IPS-NIHi7 (cell line): Measurements from ENCODE around the gene ARL6IP5.

Experiments
- DNase-seq: peaks from one replicate; pipeline ENCODE4 v3.0.0; 2012; ENCODE audit warnings: mixed read lengths; ENCODE audit errors: extremely low spot score

The ARL6IP5 gene

DNA sequence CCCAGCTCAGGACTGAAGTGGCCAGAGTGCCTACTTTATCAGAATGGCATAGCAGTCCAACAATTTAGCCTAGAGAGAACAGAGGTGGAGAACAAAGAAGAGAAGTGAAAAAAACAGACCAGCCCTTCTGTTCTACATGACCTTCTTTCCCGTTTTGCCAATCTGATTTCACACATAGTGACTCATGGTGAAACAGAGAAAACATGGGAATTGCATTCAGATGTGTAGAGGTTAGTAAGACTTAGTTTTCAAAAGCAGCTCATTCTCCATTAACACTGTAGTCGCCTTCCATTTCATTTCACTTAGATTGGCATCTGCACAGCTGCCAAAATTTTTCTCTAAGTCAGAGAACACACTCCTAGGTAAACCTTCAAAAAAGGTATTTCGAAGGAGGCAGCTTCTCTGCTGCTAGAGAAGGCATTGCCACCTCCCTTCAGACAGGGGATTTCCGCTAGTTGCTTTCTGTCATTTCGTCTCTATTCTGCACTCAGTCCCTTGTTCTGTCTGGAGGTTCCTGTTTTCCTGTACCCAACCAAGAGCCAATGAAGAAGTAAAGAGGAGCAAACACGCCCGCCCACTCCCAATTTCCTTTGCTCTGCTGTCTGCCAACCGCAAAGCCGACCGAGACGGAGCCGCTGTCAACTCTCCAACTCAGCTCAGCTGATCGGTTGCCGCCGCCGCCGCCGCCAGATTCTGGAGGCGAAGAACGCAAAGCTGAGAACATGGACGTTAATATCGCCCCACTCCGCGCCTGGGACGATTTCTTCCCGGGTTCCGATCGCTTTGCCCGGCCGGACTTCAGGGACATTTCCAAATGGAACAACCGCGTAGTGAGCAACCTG is at the start of gene ARL6IP5:
Gene ARL6IP5 (plus strand): TSS at position 612 of the 842 bp plus-strand sequence. CDS start 111 bp downstream, at position 723.
- DNase-seq = peak; percentile 83

DNA sequence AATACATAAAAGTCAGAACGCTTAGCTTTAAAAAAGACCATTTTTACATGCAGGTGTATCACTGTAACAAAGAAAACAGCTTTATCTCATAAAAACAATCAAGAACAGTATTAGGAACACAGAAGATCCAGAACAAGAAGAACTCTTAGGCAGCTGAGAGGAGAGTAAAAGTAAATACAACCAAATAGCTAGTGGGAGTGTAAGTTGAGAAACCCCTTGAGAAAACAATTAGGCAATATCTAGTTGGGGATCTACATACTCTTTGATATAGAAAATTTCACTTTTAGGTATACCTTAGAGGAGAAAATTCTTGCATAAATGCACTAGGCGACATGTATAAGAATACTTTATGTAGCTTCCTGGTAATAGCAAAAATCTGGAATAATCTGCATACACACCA is 40.1 kb upstream of the ARL6IP5 start:
- DNase-seq = no peak

- no peak for DNase-seq
Observed at GRCh38 chr3:69048990-69049389, 35.7 kb upstream of the ARL6IP5 start.

DNA sequence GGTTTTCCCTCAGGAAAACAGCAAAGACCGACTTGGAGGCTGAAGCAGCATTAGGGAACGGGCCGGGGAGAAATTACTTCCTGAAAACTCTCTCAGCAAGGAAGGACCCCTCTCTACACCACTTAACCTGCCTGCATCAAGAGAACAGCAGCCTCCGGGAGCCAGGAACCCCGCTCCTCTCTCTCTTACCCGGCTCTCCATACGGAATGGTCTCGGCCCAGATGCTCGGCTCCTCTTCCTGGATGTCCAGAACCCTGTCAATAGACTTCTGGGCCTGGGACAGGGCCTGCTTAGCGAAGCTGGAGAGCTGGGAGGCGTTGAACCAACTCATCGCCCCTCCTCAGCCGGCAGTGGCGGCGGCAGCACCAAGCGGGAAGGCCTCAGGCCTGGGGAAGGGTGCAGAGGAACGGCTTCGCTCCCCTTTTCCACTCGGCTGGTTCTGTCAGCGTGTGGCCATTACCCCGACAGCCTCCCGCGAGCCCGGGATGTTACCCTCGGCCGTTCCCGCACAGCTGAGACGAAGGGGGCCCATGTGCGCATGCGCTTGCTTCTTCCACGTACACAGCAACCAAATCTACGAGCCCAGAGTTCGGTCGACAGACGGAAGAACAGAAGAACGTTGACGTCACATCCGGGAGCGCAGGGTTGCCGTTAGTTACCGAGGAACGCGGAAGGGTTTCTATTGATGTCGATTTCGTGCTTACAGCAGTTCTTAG is 32.8 kb upstream of the ARL6IP5 start, which contains the start of gene TMF1:
Gene TMF1 (minus strand): TSS at position 578 of the 716 bp plus-strand sequence. CDS start 247 bp downstream, at position 331.
- peak; percentile 96 for DNase-seq

DNA sequence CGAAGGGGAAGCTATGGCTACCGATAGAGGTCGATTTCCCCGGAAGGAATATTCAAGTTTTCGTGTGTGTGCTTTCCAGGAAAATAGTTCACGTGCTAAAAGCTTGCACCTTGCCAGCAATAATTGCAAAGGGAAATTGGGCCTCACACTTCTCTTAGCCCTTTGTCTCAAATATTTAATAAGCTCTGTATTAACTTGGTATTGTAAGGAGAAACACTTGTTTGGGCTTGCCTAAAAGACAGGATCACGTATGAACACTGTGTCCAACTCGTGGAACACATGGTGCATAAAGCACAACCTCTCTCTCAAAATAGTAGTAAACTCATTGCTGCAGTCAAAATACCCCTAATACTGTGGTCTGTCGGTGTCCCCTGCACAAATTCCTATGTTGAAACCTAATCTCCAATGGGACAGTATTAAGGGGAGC is 32.3 kb upstream of the ARL6IP5 start:
- DNase-seq = no peak

DNA sequence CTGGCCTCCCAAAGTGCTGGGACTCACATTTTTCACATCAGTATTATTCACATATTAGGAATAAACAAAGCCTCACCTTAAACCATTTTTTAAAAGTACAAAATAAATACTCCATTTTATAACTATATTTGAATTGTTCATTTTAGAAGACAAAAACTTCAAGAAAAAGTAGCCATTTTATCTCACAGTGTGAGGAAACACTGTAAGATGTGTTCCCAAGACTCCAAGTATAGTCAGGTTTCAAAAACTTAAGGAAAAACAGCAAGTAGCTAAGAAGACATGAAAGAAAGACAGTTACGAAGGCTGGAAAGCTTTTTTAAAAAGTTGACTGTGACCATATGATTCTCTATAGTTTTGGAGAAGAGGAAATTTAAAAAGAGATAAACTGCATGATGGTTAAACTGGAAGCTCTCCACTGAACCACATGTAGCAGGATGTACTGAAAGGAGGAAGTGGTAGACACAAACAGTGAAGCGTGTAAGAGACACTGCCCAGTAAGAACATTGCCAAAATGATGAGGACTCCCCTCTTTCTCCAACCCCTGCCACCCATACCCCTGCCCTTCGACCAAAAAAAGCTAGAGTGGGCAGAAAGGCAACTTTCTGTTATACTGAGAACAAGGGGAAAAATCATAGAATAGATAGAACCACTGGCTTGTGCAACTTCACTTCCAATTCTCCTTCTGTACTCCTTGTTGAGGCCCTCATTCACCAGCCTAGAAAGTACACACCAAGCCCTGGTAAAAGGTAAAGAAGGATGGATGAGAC is 26.4 kb upstream of the ARL6IP5 start:
- DNase-seq = no peak

GRCh38 chr3:69058947-69059224 is 25.9 kb upstream of the ARL6IP5 start:
- no peak for DNase-seq

DNA sequence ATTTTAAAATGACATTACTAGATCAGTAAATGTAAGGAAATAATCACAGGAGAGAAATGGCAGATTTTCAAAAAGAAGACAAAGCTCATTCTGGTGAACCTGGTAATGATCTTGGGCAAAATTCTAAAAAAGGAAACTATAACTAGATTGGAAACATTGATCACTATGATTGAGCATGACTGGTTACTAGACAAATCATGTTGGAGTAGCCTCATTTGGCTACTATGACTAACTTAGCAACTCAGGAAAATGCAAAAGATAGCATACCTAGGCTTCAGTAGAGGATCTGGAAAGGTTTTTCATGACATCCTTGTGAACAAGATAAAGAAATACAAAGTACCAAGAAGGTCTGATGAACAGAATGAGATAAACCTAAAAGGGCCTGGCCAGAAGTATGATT is 25.0 kb upstream of the ARL6IP5 start:
- DNase-seq = no peak

GRCh38 chr3:69063636-69064035 is 21.1 kb upstream of the ARL6IP5 start:
- no peak for DNase-seq

DNA sequence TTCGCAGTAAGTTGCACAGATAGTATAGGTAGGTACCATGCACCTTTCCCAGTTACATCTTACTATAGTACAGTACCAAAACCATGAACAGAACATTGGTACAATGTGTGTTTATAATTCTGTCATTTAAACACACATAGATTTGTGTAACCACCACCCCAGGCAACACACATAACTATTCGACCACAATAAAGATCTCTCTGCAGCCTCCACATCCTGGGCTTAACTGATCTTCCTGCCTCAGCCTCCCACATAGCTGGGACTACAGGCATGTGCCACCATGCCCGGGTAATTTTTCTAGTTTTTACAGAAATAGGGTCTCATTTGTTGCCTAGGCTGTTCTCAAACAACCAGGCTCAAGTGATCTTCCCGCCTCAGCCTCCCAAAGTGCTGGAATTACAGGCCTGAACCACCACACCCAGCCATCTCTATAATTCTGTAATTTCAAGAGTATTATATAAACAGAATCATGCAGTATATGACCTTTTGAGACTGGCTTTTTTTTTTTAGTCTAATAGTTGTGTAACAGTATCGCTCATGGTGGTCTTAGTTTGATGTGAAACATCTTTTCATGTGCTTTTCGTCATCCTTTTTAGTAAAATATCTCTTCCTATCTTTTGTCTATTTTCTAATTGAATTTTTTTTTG is 19.3 kb upstream of the ARL6IP5 start:
- DNase-seq = no peak

DNA sequence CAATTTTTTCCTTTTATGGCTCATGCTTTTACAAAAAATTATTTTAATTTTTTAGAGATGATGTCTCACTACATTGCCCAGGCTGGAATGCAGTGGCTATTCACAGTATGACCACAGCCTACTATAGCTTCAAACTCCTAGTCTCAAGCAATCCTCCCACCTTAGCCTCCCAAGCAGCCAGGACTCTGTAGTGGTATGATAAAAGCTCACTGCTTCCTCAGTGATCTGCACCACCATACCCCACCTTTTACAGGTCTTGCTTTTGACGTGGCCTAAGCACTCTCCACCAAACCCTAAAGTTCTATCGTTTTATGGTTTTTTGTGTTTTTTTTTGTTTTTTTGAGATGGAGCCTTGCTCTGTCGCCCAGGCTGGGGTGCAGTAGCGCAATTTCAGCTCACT is 18.6 kb upstream of the ARL6IP5 start:
- no peak for DNase-seq

DNA sequence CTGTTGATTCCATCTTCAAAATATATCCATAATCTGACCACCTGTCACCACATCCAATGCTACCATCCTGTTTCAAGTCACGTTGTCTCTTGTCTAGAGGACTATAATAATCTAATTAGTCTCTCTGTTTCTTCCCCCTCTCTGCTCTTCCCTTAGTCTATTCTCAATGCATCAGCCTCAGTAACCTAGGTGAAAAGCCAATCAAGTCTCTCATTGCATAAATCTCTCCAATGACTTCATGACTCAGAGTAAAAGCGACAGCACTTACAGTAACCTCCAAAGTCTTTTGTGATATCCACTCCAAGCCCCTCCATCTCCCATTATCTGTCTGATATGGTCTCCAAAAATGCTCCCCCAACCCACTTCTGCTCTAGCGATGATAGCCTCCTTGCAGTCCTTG is 11.8 kb upstream of the ARL6IP5 start:
- DNase-seq = no peak

GRCh38 chr3:69079269-69080159 is 5.2 kb upstream of the ARL6IP5 start:
- DNase-seq = peak; percentile 35

GRCh38 chr3:69080233-69080920 is 4.4 kb upstream of the ARL6IP5 start, which contains the start of gene UBA3:
TSS of gene UBA3 (minus strand) at chr3:69080365. CDS start at chr3:69080353, 12 bp downstream.
- DNase-seq = peak; percentile 92

- DNase-seq = no peak
Observed at GRCh38 chr3:69081583-69082262, 3.0 kb upstream of the ARL6IP5 start.

- no peak for DNase-seq
Observed at GRCh38 chr3:69082361-69082760, 2.4 kb upstream of the ARL6IP5 start.

- DNase-seq = no peak
Observed at GRCh38 chr3:69082805-69083204, 1.9 kb upstream of the ARL6IP5 start.

- DNase-seq = no peak
Observed at GRCh38 chr3:69085168-69085832, 563 bp downstream of the ARL6IP5 start.
